Liver (tissue), 9 donors: ENCODE measurements around the gene CHST13. TPM values are rescaled to one million over a fixed set of nuclear protein-coding genes. Genes with fewer than 3 reads are reported as not detected.

Experiments
- DNase-seq: peaks from one replicate; pipeline ENCODE4 v3.0.0-alpha.2; 2017; ENCODE audit warnings: low spot score
- H3K27ac ChIP-seq, 2 donors: one replicate each; pipeline ENCODE4 v1.7.0; 2013; ENCODE audit warnings: inconsistent platforms in 2 of 2, low read length in 2 of 2, control low read depth in 1 of 2, low read depth in 1 of 2, mild to moderate bottlenecking in 1 of 2
- H3K27me3 ChIP-seq, 4 donors: one replicate each; pipeline versions ENCODE4 v1.6.1 to v1.7.0; 2013; ENCODE audit warnings: low read length in 3 of 4, inconsistent platforms in 1 of 4, mild to moderate bottlenecking in 1 of 4, moderate library complexity in 1 of 4; ENCODE audit not compliant: control insufficient read depth in 4 of 4, insufficient read depth in 4 of 4
- H3K36me3 ChIP-seq, 4 donors: one replicate each; pipeline versions ENCODE4 v1.6.1 to v1.7.0; 2013; ENCODE audit warnings: low read length in 3 of 4, mild to moderate bottlenecking in 3 of 4, low read depth in 1 of 4, moderate library complexity in 1 of 4; ENCODE audit not compliant: control insufficient read depth in 4 of 4, insufficient read depth in 3 of 4
- H3K4me1 ChIP-seq, 4 donors: one replicate each; pipeline versions ENCODE4 v1.6.1 to v1.7.0; 2013; ENCODE audit warnings: low read length in 3 of 4, mild to moderate bottlenecking in 3 of 4, moderate library complexity in 1 of 4; ENCODE audit not compliant: control insufficient read depth in 4 of 4, insufficient read depth in 4 of 4
- H3K4me3 ChIP-seq, 3 donors: one replicate each; pipeline versions ENCODE4 v1.6.1 to v1.7.0; 2013; ENCODE audit warnings: low read length in 3 of 3, control low read depth in 1 of 3, low read depth in 1 of 3, mild to moderate bottlenecking in 1 of 3
- H3K9ac ChIP-seq, 2 donors: one replicate each; pipeline ENCODE4 v1.7.0; 2013; ENCODE audit warnings: low read length in 2 of 2, mild to moderate bottlenecking in 2 of 2, moderate library complexity in 2 of 2, control low read depth in 1 of 2, low read depth in 1 of 2
- H3K9me3 ChIP-seq, 4 donors: one replicate each; pipeline versions ENCODE4 v1.6.1 to v1.7.0; 2013; ENCODE audit warnings: low read length in 3 of 4; ENCODE audit not compliant: control insufficient read depth in 4 of 4
- EGR1 ChIP-seq, 2 donors: IDR thresholded peaks; 2 replicates each; pipeline ENCODE4 v1.6.1; 2016 to 2018; ENCODE audit warnings: antibody characterized with exemption in 2 of 2, low read depth in 2 of 2
- FOXA1 ChIP-seq: IDR thresholded peaks from 2 replicates; pipeline ENCODE4 v1.6.1; 2016; ENCODE audit warnings: antibody characterized with exemption
- FOXA2 ChIP-seq: IDR thresholded peaks from 2 replicates; pipeline ENCODE4 v1.6.1; 2016; ENCODE audit warnings: antibody characterized with exemption
- HNF4A ChIP-seq, 2 donors: conservative IDR thresholded peaks; 2 replicates each; pipeline ENCODE4 v1.6.1; 2016; ENCODE audit warnings: antibody characterized with exemption in 2 of 2, mild to moderate bottlenecking in 2 of 2
- HNF4G ChIP-seq: IDR thresholded peaks from 2 replicates; pipeline ENCODE4 v1.6.1; 2016; ENCODE audit warnings: antibody characterized with exemption
- JUND ChIP-seq, 2 donors: IDR thresholded peaks; 2 replicates each; pipeline ENCODE4 v1.6.1; 2016; ENCODE audit warnings: antibody characterized with exemption in 2 of 2
- NR2F2 ChIP-seq: IDR thresholded peaks from 2 replicates; pipeline ENCODE4 v1.6.1; 2016; ENCODE audit warnings: antibody characterized with exemption
- RAD21 ChIP-seq, 2 donors: IDR thresholded peaks; 2 replicates each; pipeline ENCODE4 v1.6.1; 2016; ENCODE audit warnings: antibody characterized with exemption in 2 of 2, mild to moderate bottlenecking in 2 of 2
- RXRA ChIP-seq, 2 donors: IDR thresholded peaks; 2 replicates each; pipeline ENCODE4 v1.6.1; 2017 to 2018; ENCODE audit warnings: antibody characterized with exemption in 2 of 2, mild to moderate bottlenecking in 1 of 2
- SP1 ChIP-seq: IDR thresholded peaks from 2 replicates; pipeline ENCODE4 v1.6.1; 2018; ENCODE audit warnings: antibody characterized with exemption, mild to moderate bottlenecking
- TAF1 ChIP-seq: conservative IDR thresholded peaks from 2 replicates; pipeline ENCODE4 v1.6.1; 2016; ENCODE audit warnings: antibody characterized with exemption, mild to moderate bottlenecking
- YY1 ChIP-seq: IDR thresholded peaks from 2 replicates; pipeline ENCODE4 v1.6.1; 2016; ENCODE audit warnings: antibody characterized with exemption, mild to moderate bottlenecking
- ZBTB33 ChIP-seq: IDR thresholded peaks from 2 replicates; pipeline ENCODE4 v1.6.1; 2016; ENCODE audit warnings: antibody characterized with exemption
- WGBS: extraction: QIAGEN DNeasy Blood & Tissue Kit; methylation state at CpG from one replicate; pipeline ENCODE4 v1.1.7; 2013; 5-methylcytosine and 5-hydroxymethylcytosine counted together
- polyA plus RNA-seq, 2 donors: library from polyadenylated mRNA; stranded (reverse) in 1 of 2; unstranded in 1 of 2; fragments of 200-250 nt in 1 of 2; fragments of >200 nt in 1 of 2; fragmentation: Nextera tagmentation in 1 of 2; extraction: Ambion mirVana in 1 of 2; gene quantifications; one replicate each; pipeline versions ENCODE4 v1.2.1 to v1.2.3, GENCODE V29; 2013 to 2015
- total RNA-seq, 2 donors: library from RNA; depleted of rRNA; stranded (reverse); fragments of >200 nt; gene quantifications; one replicate each; pipeline ENCODE4 v1.2.3, GENCODE V29; 2014
- TF ChIP-seq, protein P1 (sequence below): IDR thresholded peaks from 2 replicates; pipeline ENCODE4 v1.6.1; 2016; ENCODE audit warnings: antibody characterized with exemption
- TF ChIP-seq, protein P2 (sequence below): IDR thresholded peaks from 2 replicates; pipeline ENCODE4 v1.6.1; 2016; ENCODE audit warnings: antibody characterized with exemption
- TF ChIP-seq, protein P3 (sequence below): fragments of 150-350 bp; IDR thresholded peaks from 2 replicates; pipeline ENCODE4 v1.5.1; 2017; ENCODE audit warnings: improper control_type of control experiment, low read depth, low read length; ENCODE audit not compliant: missing input control
- donor health status: healthy.
- donor health status: healthy.
- donor health status: healthy.
- donor health status: healthy.
- donor health status: healthy.

The CHST13 gene
- total and polyA plus RNA-seq, 4 donors = 19.7 to 39.1 (median 25.2) TPM

DNA sequence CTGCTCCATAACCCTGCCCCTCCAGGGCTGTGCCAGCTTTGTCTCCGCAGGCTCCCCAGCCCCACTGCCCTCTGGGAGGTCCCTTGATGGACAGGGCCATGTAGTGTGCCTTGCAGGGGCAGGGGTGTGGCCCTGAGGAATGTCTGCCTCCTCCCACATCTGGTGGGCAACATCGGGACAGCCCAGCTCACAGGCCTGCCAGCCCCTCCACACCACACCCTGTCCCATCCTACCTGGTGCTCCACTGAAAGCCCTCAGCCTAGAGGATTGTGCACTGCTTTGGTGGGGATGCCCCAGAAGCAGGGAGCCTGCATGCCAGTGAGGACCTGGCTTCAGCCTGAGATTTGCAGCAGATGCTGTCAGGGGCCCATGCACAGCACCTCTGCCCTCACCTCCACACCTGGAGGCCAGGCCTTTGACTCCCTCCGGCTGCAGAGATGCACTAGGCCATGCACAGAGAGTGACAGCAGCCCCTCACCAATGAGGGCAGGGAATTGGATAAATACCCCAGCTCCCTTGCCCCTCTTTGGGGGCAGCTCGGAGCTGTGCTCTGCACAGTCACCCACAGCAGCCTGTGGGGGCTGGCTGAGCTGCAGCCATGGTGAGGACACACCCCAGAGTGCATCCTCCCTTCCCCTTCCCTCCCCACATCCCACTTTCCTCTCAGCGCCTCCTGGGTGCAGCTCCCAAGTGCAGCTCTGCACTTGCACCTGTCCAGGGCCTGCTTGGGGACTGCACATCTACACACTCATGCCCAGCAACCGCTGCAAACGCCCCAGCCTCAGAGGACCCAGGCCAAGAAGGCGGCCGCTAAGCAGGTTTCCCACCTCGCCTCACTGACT lies 32.1 kb downstream of the CHST13 start:
- no peaks in the 10 kb centered on the region for H3K27me3 ChIP-seq

DNA sequence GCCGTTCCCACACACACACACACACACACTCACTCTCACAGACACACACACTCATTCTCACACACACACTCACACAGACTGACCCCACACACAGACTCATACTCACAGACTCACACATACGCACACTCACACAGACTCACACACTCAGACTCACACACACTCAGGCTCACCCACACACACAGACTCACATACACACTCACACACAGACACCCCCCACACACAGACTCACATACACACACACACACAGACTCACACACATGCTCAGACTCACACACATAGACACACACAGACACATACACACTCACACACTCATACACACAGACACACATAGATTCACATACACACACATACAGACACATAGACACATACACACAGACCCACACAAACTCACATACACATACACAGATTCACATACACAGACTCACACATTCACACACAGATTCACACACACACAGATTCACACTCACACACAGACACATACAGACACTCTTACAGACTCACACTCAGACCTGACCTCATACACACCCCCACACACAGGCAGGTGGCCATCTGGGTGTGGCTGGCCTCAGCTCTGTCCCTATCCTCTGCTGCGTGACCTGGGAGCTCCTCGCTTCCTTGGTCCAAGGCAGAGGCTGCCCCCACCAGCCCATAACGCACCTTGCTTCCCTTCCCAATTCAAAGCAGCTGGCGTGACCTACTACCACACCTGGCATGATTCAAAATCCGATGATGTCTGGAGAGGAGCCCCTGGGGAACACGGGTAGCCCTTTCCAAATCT lies 32.9 kb downstream of the CHST13 start:
- Histone ChIP-seq H3K9ac (no peak overlapping the region), H3K9me3 (no peaks in the 10 kb centered on the region), H3K4me1 (no peaks in the 10 kb centered on the region), H3K36me3 (no peaks in the 10 kb centered on the region), H3K27me3 (no peaks in the 10 kb centered on the region), H3K27ac (no peak overlapping the region), H3K4me3 (no peak overlapping the region)
- 93% methylated on average over 8 of the region's 8 CpGs for WGBS
- no peak for TF ChIP-seq RXRA (IDR thresholded peaks at IDR 0.05)
- TF ChIP-seq JUND (IDR thresholded peaks at IDR 0.05) = no peak
- TF ChIP-seq, protein P1, sequence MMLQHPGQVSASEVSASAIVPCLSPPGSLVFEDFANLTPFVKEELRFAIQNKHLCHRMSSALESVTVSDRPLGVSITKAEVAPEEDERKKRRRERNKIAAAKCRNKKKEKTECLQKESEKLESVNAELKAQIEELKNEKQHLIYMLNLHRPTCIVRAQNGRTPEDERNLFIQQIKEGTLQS = no peak
- no peak for TF ChIP-seq NR2F2
- no peak for TF ChIP-seq FOXA2
- TF ChIP-seq RAD21 (IDR thresholded peaks at IDR 0.05) = no peak
- no peak for TF ChIP-seq FOXA1
- TF ChIP-seq, protein P2, sequence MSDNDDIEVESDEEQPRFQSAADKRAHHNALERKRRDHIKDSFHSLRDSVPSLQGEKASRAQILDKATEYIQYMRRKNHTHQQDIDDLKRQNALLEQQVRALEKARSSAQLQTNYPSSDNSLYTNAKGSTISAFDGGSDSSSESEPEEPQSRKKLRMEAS = no peak
- TF ChIP-seq ZBTB33 = no peak
- TF ChIP-seq, protein P3, sequence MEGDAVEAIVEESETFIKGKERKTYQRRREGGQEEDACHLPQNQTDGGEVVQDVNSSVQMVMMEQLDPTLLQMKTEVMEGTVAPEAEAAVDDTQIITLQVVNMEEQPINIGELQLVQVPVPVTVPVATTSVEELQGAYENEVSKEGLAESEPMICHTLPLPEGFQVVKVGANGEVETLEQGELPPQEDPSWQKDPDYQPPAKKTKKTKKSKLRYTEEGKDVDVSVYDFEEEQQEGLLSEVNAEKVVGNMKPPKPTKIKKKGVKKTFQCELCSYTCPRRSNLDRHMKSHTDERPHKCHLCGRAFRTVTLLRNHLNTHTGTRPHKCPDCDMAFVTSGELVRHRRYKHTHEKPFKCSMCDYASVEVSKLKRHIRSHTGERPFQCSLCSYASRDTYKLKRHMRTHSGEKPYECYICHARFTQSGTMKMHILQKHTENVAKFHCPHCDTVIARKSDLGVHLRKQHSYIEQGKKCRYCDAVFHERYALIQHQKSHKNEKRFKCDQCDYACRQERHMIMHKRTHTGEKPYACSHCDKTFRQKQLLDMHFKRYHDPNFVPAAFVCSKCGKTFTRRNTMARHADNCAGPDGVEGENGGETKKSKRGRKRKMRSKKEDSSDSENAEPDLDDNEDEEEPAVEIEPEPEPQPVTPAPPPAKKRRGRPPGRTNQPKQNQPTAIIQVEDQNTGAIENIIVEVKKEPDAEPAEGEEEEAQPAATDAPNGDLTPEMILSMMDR = no peak
- TF ChIP-seq SP1 = no peak
- TF ChIP-seq EGR1 (IDR thresholded peaks at IDR 0.05; ENCODE audit: low read depth in 2 of 2) = no peak
- TF ChIP-seq TAF1 = no peak
- DNase-seq = no peak

More for the DNA sequence above, 32.1 kb downstream of the CHST13 start:
- Histone ChIP-seq H3K27ac (no peak overlapping the region), H3K9ac (no peak overlapping the region), H3K36me3 (no peaks in the 10 kb centered on the region), H3K9me3 (no peaks in the 10 kb centered on the region), H3K4me1 (no peaks in the 10 kb centered on the region), H3K4me3 (no peak overlapping the region)
- no peak for DNase-seq
- no peak for TF ChIP-seq TAF1
- no peak for TF ChIP-seq FOXA2
- no peak for TF ChIP-seq HNF4G
- no peak for TF ChIP-seq HNF4A (conservative IDR thresholded peaks at IDR 0.05)
- no peak for TF ChIP-seq NR2F2
- TF ChIP-seq YY1 = no peak
- TF ChIP-seq JUND (IDR thresholded peaks at IDR 0.05) = no peak
- no peak for TF ChIP-seq RAD21 (IDR thresholded peaks at IDR 0.05)
- TF ChIP-seq, protein P3 = no peak
- WGBS = 85% methylated on average over 10 of the region's 10 CpGs
